Type B pancreatic cell (in vitro differentiated cells): ENCODE data around the gene ZSWIM9. TPM values are rescaled to one million over a fixed set of nuclear protein-coding genes. Genes with fewer than 3 reads are reported as not detected.
"Not testable (repeated sequence)": the region's sequence is repeated elsewhere in the genome, so short reads cannot be mapped to it uniquely, and the experiment has no call there.

Experiments used
- DNase-seq: peaks from one replicate; pipeline ENCODE4 v3.0.0; 2021; ENCODE audit warnings: mixed read lengths; ENCODE audit not compliant: unreplicated experiment; ENCODE audit errors: extremely low spot score
- H3K27ac Mint-ChIP-seq: 2 replicates; pipeline ENCODE4 v1.8.0; 2021; ENCODE audit warnings: mild to moderate bottlenecking, mixed read lengths
- H3K27me3 Mint-ChIP-seq: 2 replicates; pipeline ENCODE4 v1.8.0; 2021; ENCODE audit warnings: mixed read lengths
- H3K36me3 Mint-ChIP-seq: 2 replicates; pipeline ENCODE4 v1.8.0; 2021; ENCODE audit warnings: mixed read lengths
- H3K4me1 Mint-ChIP-seq: one replicate; pipeline ENCODE4 v1.8.0; 2021; ENCODE audit warnings: mixed read lengths; ENCODE audit not compliant: unreplicated experiment
- H3K4me3 Mint-ChIP-seq: 2 replicates; pipeline ENCODE4 v1.8.0; 2021; ENCODE audit warnings: mild to moderate bottlenecking, mixed read lengths
- H3K9me3 Mint-ChIP-seq: 2 replicates; pipeline ENCODE4 v1.8.0; 2021; ENCODE audit warnings: mixed read lengths
- CTCF ChIP-seq: fragments of 200-600 bp; sonication (generic); conservative IDR thresholded peaks from 2 replicates; pipeline ENCODE4 v1.5.0; 2021; ENCODE audit warnings: antibody characterized with exemption, mild to moderate bottlenecking
- total RNA-seq: library from RNA; stranded (reverse); gene quantifications from 2 replicates; pipeline ENCODE4 v1.2.1, GENCODE V29; 2021; ENCODE audit warnings: low replicate concordance

The ZSWIM9 gene
- total RNA-seq, 1 donor from 2014 or later: 10.7 TPM

GRCh38 chr19:48218997-48219396 is 48.5 kb downstream of the ZSWIM9 start:
- DNase-seq: no peak
- no peak for TF ChIP-seq CTCF
- Mint-ChIP-seq H3K4me3 (no peak overlapping the region), H3K27ac (no peak overlapping the region), H3K4me1 (no peaks in the 10 kb centered on the region), H3K27me3 (no peaks in the 10 kb centered on the region), H3K9me3 (no peaks in the 10 kb centered on the region), H3K36me3 (peaks cover 12% of the 10 kb centered on the region)

GRCh38 chr19:48220784-48221183 is 50.3 kb downstream of the ZSWIM9 start:
- not testable (repeated sequence) for H3K27ac Mint-ChIP-seq, H3K4me3 Mint-ChIP-seq, H3K4me1 Mint-ChIP-seq, DNase-seq, H3K27me3 Mint-ChIP-seq, H3K9me3 Mint-ChIP-seq
- H3K36me3 Mint-ChIP-seq: peaks cover 10% of the 10 kb centered on the region

GRCh38 chr19:48221628-48222027 is 51.1 kb downstream of the ZSWIM9 start:
- Mint-ChIP-seq H3K9me3 (no peaks in the 10 kb centered on the region), H3K4me3 (no peak overlapping the region), H3K36me3 (peaks cover 5% of the 10 kb centered on the region), H3K27me3 (no peaks in the 10 kb centered on the region), H3K4me1 (no peaks in the 10 kb centered on the region), H3K27ac (no peak overlapping the region)
- no peak for TF ChIP-seq CTCF
- no peak for DNase-seq

GRCh38 chr19:48230555-48231129 is 60.2 kb downstream of the ZSWIM9 start:
- Mint-ChIP-seq H3K36me3 (peaks cover 24% of the 10 kb centered on the region), H3K27me3 (no peaks in the 10 kb centered on the region), H3K9me3 (no peaks in the 10 kb centered on the region), H3K4me1 (no peaks in the 10 kb centered on the region), H3K27ac (no peak overlapping the region), H3K4me3 (no peak overlapping the region)
- no peak for DNase-seq
- TF ChIP-seq CTCF: no peak

- H3K4me3 Mint-ChIP-seq: no peak overlapping the region
- H3K36me3 Mint-ChIP-seq: peaks cover 28% of the 10 kb centered on the region
- no peak for TF ChIP-seq CTCF
- no peaks in the 10 kb centered on the region for H3K9me3 Mint-ChIP-seq
- H3K27ac Mint-ChIP-seq: no peak overlapping the region
- DNase-seq: no peak
- H3K4me1 Mint-ChIP-seq: no peaks in the 10 kb centered on the region
- no peaks in the 10 kb centered on the region for H3K27me3 Mint-ChIP-seq
Measured at GRCh38 chr19:48237057-48237456, 66.6 kb downstream of the ZSWIM9 start.

- Mint-ChIP-seq H3K27me3 (no peaks in the 10 kb centered on the region), H3K27ac (no peak overlapping the region), H3K4me3 (no peak overlapping the region), H3K4me1 (no peaks in the 10 kb centered on the region), H3K9me3 (no peaks in the 10 kb centered on the region), H3K36me3 (peaks cover 25% of the 10 kb centered on the region)
- DNase-seq: no peak
- TF ChIP-seq CTCF: no peak
Measured at GRCh38 chr19:48239120-48239519, 68.6 kb downstream of the ZSWIM9 start.
